NCI-H82 treated with DMSO at 0.1 percent for 48 hours (cell line): Measurements from ENCODE around the gene XIRP1.

Experiments
- DNase-seq: peaks from one replicate; lab custom pipeline; 2025; ENCODE audit not compliant: unreplicated experiment; lab: John Stamatoyannopoulos, UW

The XIRP1 gene

DNA sequence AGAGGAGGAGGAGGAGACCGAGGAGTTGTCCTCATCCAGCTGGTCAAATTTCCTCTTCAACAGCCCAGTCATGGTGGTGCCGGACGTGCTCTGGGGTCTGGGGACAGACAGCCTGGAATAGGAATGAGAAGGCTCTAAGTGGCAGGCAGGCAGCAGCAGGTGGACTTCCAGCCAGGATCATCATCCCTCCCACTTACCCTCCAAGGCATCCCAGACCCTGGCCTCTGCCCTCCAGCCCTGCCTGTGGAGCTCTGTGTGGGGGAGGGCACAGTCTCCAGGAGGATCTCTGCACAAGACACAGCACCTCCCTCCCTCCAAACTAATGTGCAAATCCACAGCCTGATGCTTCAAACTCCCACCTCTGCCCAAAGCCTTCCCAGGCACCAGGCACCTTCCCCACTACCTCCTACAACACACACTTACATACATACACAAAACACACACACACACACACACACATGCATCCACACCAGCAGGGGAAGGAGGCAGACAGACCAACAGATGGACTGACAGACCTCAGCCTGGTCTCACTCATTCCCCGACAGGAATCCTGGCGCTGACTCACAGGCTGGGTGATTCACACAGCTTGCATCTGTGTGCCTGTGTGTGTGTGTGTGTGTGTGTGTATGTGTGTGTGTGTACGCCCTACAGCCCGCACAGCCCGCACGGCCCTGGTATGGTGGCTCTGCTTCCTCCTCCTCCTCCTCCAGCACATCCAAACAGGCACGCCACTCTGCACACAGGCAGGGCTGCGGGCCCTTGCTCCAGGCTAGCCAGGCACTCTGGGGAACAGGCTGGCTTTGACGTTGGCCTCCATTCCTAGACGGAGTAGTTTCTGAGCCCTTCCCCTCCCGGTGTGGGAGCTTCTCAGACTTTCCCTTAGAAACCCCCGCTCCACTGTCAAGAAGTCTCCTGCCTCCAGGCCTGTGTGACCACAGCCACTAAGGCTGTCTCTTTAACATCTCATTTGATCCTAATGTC, 45.5 kb downstream of the XIRP1 start:
- DNase-seq = no peak

DNA sequence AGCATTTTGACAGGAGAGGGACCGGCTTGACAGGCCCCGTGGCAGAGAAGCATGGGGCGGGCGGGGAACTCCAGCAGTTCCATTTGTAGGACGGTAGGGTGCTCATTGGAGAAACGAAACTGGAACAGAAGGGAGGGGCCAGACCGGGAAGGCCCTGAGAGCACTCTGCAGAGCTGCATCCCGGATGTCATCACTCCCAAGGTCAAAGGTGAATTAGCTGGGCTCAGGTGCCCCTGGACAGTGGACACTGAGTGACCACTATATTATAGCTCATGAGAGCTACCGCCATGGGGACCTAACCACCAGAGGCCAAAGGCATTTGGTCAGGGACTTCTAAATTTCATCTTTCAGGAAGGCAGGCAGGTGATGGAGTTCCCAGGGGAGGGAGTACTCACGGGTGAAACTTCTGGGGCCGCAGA, 46.3 kb downstream of the XIRP1 start:
- no peak for DNase-seq

DNA sequence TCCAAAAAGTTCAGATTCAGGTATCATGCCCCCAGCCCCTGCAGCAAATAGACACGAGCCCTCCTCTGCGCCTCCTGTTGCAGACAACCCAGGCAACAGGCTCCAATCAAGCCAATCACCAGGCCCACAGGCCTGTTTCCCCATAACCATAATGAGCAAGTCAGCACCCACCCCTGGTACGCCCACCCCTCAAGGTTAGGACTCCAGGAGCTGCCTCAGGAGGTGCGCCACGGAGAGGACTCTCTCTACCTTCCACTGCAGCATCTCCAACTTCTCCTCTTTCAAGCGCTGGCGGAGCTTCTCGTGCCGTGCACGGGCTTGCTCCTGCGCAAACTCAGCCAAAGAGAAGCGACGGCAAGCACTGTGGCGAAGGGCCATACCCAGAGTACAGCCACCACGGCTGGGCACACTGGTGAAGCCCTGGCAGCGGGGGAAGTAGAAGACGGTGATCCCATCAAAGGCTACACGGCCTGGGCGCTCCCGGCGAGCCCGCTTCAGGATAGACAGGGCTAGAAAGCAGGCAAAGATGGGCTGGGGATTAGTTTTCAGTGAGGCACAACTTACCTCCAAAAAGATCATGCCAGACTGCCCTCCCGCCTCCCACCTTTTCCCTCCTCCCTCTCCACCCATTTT, 47.5 kb downstream of the XIRP1 start:
- DNase-seq = no peak

DNA sequence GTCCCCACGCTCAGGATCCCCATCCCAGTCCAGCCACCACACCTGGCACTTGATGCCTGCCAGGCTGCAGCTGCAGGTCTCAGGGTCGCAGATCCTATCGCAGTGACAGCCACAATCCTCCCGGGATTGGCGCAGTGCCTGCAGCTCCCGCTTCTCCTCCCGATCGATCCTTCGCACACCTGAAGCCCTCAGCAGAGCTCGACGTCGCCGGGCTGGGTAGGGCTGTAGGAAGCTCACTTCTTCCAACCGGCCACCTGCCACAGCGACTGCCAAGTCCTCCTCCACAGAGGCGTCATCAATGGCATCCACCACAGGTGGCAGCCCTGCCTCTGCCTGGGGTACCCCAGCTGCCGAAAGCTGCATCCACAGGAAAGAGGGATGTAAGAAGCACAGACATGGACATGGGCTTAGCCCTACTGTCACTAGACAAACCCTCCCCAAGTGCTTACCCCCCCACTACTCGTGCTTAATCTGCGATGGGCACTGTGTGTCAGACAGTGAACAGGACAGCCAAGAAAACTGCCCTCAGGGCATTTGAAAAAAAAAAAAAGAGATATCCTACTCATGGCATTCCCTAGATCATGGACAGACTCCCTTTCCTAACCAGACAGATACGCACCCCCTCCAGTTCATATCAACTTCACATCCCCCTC, 48.2 kb downstream of the XIRP1 start:
- no peak for DNase-seq

DNA sequence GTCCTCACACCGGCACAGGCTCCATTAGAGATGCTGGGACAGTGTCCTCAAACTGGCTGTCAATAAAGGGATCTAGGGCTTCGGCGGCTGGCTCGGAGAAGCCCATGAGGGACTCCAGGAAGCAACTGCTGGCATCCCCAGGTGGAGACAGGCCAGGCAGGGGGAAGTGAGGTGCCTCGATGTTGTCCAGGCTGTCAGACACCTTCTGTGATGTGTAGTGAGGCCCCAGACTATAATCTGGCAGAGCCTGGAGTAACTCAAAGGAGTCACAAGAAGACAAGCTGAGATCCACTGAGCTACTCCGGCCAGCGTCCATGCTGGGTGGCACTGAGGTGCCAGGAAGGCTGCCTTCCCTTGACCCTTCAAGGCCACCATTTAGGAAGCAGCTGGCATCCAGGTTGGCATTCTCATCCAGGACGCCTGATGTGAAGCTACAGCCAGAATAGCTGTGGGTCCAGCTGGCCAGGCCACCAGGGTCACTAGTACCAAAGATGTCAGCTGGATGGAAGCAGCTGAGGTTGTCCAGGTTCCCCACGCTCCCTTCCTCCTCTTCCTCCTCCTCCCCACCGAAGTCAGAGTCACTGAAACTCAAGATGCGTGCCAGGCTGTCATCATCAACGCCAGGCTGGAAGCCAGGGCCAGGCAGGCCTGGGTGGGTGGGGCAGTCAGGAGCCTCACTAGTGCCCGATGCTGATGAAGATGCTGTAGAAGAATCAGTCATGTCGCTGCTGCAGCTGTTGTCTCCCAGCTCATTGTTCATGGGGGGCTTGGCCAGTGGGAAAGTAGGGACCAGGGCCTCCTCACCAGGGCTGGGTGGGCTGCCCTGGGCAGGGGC, 49.1 kb downstream of the XIRP1 start:
- DNase-seq = no peak

DNA sequence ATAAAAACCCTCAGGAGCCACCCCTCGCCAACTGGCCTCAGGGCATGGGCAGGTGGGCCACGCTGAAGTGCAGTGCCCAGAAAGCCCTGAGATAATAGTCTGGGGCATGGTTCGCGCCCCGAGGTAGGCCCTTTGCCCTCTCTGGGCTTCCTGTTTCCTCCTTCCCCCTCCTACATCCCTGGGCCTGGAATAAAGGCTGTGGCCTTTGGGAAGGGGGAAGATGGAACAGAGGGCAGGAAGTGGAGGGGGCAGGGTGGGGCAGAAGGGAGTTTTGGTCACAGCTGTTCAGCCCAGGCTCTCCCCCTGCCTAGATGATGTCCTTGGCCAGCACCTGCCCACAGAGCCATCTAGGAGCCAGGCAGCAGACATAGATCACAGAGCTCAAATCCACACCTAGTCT, 50.3 kb downstream of the XIRP1 start:
- DNase-seq = no peak

DNA sequence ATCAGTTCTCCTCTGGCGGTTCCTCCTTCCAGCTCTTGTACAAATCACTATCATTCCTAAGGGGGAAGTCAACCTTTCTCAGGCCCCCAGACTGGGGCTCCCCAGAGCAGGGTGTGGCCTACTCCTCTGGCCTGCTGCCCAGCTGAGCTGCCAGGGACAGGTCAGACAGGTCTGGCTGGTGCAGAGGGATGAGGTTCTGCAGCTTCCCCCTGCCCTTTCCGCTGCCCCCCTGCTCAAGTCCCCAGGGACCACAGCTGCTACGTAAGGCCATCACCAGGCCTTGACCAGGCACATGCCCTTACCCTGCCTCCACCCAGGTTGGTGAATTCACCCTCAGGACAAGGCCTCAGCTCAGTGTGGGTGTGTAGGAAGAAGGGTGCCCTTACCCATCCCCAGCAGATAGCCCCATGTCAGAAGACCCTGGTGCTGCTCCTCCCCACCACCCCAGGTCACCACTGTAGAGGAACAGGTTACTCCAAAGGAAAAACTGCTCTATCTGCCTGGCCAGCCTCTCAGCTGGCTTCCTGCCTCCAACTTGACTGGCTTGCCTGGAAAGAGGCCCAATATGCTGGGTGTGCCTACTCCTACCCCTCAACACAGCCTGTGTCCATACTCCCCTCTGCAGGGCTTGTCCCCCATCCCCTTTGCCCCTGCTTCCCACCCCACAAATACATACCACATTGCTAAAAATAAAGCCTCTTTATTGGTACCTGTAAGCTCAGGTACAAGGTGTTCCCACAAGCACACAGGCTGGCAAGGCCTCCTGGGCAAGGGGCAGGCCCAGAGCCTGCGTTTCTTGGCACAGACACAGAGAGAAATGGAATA, 51.0 kb downstream of the XIRP1 start:
- DNase-seq = no peak

DNA sequence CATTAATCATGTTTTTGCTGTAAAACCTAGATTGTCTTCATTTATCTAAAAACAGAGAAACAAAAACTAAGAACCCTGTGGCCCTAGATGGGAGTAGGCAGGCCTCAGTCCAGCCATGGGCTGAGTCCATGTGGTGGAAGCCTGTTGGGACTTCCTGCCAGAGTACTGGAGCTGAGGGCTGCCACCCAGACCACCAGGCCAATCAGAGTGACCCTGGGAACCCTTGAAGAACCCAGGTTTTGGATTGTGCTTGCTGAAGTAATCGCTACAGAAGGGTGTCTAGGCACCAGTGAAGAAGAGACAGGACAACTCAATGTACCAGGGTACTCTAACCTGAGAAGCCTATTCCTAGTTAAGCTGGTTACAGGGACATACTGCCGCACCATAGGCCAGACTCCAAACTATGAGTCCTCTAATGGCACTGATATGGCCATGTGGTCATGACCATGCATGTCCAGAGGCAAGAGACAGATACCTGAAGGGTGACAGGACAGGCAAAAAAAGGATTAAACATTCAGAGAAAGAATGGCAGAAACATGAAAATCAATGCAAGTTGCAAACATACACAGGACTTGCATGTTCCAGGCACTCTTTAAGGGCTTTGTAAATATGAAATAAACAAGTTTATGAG, 51.9 kb downstream of the XIRP1 start:
- DNase-seq = no peak

DNA sequence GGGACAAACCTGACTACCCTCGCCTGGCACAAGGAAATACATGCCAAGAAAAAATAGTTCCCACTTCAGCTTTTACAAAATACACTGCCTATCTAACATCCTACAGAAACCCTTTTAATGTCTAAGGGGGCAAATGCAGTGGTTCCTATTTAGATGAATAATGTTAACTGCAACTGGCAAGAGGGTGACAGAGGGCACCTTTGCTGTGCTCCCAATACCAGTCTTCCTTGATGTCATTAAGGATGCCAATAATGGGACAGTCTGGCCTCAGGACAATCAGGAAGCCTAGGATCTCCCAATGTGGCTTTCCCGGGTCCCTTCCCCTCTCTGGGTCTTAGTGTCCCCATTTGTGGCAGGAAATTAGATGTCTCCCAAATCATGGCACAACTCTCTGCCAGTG, 53.0 kb downstream of the XIRP1 start:
- DNase-seq = no peak

DNA sequence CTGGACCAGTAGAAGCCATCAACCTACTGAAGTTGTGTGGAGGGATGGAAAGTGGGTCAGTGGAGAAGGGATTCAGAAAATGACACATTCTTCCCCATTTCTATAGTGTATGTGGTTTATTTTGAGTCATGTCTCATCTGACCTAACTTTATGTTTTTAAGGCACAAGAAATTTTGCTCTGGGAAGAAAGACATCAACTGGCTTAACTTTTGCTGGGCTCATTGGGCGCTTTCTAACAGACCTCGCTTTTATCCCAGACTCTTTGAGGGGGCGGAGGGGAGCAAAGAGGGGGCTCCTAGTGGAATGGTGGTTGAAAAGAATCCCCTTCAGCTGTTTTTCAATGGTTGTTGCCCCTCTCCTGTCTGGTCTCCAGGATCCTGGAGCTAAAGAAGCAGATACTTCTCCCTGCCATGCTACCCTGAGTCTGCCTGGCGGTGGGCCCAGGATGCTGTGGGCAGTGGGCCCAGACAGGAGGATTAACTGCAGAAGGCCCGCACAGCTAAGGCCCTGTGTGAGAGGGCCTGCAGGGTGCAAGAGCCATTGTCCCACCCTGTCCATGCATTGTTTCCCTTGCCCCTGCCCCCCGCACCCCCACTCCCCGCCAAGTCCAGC, 53.5 kb downstream of the XIRP1 start:
- no peak for DNase-seq

DNA sequence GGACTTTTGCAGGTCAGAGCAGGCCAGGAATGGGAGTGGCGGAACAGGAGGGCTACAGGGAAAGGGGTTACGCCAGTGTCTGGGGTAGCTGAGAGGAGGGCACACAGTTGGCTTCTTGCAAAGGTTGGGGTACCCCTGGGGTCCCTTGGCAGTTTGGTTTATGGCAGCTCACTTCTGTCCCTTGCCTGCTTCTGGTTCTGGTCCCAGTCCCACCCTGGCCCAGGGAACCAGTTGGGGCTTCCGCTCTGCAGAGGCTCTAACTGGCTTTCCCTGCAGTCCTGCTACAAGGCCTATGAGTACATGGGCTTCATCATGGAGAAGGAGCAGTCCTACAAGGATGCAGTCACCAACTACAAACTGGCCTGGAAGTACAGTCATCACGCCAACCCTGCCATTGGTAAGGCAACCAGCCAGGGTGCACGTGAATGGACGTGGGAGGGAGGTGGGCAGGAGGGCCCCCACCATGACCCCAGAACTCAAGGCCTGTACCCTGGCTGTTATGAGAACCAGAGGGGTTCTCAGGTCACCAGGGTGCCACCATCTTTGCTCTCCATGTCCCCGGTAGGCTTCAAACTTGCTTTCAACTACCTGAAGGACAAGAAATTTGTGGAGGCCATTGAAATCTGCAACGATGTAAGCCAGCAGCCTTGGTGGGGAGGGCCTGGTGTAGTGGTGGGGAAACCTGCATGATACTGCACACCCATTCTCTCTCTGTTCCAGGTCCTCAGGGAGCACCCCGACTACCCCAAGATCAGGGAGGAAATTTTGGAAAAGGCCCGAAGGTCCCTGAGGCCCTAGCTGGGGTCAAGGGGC, 54.2 kb downstream of the XIRP1 start:
- no peak for DNase-seq

DNA sequence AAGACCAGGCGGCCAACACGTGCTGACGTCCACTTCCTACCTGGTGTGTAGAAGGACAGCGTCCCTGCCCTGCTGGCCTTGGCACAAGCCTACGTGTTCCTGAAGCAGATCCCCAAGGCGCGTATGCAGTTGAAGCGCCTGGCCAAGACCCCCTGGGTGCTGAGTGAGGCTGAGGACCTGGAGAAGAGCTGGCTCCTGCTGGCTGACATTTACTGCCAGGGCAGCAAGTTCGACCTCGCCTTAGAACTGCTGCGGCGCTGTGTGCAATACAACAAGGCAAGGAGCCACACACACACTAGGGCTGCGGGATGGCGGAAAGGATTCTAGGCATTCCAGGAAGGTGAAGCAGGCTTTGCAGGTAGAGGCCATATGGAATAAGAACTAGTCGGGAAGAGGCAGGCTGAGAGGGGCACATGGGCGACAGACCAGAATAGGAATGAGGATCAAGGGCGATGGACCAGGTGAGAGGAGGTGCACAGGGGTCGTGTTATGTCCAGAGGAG, 54.9 kb downstream of the XIRP1 start:
- no peak for DNase-seq

DNA sequence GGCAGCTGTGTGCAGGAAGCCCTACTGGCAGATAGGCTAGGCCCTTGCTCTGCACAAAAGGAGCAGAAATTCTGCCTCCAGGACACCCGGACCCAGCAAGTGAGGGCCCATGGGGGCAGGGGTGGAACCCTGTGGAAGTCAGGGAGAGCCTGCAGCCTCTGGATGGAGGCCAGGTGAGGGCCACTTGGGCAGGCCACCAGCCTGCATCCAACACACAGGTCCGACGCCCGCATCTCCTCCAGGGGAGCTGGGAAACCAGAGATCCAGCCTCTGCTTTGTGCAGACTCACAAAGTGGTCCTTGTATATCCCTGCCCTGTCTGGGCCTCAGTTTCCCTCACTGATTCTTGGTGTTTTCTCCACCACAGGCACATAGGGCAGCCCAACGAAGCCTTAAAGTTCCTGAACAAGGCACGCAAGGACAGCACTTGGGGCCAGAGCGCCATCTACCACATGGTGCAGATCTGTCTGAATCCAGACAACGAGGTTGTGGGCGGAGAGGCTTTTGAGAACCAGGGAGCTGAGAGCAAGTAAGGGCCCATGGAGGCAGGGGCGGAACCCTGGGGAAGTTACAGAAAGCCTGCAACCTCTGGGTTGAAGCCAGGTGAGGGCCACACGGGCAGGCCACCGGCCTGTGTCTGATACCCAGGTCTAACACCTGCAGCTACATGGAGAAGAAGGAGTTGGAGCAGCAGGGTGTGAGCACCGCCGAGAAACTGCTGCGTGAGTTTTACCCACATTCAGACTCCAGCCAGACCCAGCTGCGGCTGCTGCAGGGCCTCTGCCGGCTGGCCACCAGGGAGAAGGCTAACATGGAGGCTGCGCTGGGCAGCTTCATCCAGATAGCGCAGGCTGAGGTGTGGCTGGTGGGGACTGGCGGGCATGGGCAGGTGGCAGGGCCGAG, 55.6 kb downstream of the XIRP1 start:
- no peak for DNase-seq

DNA sequence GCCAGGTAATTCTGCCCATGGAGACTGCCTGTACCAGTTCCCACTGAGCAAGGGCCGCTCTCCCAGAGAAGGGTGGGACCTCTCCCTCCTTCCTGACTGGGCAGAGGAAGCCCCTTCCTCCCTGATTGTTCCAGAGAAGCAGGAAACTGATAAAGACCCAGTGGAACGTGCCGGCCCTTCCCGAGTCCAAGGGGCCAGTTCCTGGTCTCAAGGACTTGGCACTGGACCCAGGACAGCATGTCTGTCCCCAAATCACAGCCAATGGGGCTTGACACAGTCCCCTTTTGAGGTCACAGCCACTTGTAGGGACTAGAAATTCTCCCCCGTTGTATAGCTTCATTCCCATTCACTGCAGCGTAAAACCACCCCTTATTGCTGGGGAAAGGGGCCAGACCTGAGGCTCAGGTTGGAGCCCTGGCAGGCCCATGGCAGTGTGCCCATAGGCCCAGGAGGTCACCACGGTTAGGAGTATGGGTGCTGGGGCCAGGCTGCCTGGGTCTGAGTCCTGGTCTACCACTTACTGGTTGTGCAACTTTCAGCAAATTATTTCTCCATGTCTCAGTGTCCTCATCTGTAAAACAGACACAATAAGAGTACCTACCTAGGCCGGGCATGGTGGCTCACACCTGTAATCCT, 57.1 kb downstream of the XIRP1 start:
- DNase-seq = no peak

DNA sequence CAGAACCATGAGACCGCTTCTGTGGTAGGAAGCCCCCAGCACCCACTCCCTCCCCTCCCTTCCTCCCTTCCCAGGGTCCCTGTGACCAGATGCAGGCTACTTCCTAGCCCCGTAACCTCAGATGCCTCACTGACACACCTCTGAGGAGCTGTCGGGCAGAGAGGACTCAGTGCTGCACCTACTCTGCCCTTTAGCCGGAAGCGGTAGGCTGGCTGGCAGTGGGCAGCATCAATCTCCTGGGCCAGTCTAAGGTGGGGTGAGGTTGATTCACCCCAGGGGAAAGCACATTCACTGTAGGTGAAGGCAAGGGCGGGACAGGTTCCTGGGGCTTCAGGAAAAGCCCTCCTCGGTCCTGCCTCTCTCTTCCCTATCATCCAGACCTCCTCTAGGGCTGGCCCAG, 58.1 kb downstream of the XIRP1 start:
- no peak for DNase-seq

DNA sequence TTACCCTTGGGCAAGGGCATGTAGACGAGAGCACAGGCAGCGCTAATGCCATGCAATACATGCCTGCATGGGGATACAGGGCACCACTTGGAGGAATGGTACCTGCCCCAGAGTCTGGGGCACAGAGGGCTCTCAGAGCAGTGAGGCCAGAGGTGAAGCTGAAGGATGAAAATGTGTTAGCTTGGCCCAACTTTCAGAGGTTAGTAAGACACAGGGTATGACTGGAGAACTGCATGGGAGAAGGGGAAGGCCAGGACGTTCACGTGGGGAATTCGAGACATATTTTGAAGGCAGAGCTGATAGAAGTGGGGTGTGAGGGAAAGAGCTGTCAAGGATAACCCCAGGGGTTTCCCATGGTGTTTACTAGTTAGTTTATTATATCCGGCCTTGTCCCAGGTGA, 58.6 kb downstream of the XIRP1 start:
- DNase-seq = no peak
